GM18909 (cell line): ENCODE measurements around the gene ZDHHC8.

Experiments used
- ATAC-seq: cut with Tn5 transposase; IDR thresholded peaks from one replicate; pipeline ENCODE4 v1.9.1; 2021; ENCODE audit warnings: mild to moderate bottlenecking; ENCODE audit not compliant: unreplicated experiment, poor library complexity

ZDHHC8 gene

DNA sequence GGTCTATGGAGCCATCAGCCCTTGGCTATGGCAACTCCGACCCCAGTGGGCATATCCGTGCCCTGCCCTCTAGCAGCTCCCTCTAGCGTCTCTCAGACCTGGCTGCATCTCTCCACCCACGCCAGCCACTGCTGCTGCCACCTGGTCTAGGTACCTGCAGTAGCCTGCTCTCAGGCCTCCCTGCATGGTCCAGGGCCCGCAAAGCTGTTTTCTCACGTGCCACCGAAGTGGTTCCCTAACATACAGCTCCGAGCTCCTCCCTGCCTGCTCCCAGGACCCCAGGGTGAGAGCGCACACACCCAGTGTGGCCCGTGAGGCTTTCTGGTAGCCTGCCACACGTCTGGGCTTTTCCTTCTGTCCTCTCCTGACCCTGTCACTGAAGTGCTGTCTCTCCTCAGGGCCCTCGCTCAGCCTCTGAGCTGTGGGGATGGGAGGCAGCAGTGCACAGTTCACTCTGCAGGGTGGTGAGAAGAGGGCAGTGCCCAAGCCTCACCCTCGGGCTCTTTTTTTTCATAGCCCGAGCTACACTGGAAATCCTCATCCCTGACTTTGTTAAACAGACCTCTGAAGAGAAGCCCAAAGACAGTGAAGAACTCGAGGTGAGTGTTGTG, 37.3 kb upstream of the ZDHHC8 start:
- ATAC-seq: no peak

GRCh38 chr22:20095521-20095920, 36.1 kb upstream of the ZDHHC8 start:
- ATAC-seq: no peak

GRCh38 chr22:20096574-20097420, 34.8 kb upstream of the ZDHHC8 start:
- ATAC-seq: no peak

DNA sequence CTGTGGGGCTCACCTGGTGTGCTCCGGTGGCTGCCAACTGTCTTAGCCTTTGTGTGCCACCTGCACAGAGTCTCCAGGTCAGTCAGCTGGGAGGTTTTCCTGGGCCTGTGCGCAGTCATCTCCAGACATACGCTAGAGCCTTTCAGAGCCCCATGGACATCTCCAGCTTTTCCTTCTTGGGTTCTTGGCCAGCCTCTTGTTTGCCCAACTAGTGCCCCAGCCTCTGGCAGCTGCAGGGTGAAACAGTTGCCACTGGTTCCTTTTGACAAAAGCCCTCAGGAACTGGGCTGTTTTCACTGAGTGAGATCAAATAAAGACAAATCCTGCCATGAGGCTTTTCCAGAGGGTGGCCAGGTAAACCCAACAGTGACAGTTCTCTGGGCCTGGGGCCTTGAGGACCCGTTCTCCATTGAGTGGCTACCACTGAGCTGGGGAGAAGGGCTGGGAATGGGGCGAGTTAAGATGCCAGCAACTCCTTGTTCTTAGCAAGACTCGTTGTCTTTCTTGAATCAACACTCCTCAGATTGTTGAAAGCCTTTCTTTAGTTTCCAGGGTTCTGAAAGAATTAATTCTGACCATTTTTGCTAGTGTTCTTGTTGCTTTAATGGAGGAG, 32.4 kb upstream of the ZDHHC8 start:
- ATAC-seq: no peak

DNA sequence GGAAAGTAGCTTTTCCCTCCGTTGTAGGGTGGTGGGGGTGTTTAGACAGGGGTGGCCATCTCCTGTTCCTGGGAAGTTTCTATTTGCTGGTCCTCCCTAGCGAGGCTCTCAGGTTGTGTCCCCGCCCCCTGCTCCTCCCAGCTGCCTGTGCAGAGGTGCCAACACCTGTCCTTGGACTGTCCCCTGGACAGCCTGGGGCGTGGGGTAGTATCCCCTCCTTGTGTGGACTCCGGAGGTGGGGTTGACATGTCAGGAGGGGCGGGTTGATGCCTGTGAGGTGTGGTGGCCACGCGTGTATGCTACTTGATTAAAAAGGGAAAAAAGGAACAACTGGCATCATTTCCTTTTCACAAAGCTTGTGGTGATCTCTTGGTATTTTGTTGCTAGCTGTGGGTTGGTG, 30.0 kb upstream of the ZDHHC8 start:
- ATAC-seq: no peak

- ATAC-seq: no peak
Measured at GRCh38 chr22:20102203-20102780, 29.3 kb upstream of the ZDHHC8 start.

- ATAC-seq: no peak
Measured at GRCh38 chr22:20105456-20106204, 26.0 kb upstream of the ZDHHC8 start.

GRCh38 chr22:20106205-20106848, 25.3 kb upstream of the ZDHHC8 start:
- no peak for ATAC-seq

DNA sequence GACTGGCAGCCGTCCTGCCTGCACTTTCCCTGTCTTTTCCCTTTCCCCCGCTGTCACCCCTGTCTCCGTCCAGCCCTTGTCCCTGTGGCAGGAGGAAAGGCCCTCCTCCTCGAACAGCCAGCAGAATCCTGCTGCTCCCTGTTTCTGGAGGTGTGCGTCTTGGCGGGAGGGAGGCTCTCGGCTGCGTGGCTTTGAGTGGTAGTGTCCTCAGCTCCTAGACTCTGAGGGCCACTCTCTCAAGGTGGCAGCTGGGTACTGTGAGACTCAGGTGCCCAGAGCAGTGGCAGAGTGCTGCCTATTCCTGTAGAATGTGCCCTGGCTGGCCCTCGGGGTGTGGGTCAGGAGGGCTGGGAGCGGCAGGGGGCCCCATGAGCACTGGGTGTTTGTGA, 24.8 kb upstream of the ZDHHC8 start:
- no peak for ATAC-seq

DNA sequence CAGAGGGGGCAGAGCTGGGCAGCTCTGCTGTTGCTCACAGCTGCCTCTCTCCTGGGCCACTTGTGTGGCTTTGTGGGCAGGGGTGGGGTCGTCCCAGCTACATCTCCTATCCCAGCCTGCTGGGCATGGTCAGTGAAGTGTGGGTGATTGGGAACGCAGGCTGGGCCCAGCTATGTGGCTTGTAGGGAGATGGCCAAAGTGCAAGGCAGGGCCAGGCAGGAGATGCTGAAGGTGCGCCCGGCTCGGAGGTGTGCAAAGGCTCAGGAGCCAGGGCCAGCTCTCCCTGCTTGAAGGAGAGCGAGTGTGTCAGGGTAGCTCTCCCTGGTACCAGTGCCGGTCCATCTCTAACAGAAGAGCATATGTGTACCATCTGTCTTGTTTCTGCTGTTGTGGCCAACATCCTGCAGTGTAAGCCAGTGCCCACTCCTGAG, 24.1 kb upstream of the ZDHHC8 start:
- no peak for ATAC-seq

GRCh38 chr22:20107951-20108756, 23.4 kb upstream of the ZDHHC8 start:
- ATAC-seq: no peak

DNA sequence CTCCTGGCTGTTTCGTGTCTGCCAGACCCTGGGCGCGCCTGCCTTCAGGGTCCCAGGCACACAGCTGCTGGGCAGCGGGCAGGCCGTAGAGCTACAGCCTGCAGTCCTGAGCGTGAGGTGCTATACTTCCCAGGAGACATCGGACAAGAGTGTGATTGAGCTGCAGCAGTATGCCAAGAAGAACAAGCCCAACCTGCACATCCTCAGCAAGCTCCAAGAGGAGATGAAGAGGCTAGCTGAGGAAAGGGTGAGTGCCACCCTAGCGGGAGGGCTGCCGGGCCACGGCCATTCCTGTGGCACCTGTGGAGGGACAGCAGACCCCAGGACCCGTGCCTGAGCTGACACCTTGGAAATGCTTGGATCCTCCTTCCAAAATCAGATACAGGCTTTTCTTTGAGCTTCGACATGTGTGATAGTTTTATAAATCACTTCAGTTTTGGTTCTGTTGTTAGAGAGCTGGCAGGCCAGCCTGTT, 22.8 kb upstream of the ZDHHC8 start:
- ATAC-seq: no peak

GRCh38 chr22:20109411-20110358, 21.9 kb upstream of the ZDHHC8 start:
- no peak for ATAC-seq

DNA sequence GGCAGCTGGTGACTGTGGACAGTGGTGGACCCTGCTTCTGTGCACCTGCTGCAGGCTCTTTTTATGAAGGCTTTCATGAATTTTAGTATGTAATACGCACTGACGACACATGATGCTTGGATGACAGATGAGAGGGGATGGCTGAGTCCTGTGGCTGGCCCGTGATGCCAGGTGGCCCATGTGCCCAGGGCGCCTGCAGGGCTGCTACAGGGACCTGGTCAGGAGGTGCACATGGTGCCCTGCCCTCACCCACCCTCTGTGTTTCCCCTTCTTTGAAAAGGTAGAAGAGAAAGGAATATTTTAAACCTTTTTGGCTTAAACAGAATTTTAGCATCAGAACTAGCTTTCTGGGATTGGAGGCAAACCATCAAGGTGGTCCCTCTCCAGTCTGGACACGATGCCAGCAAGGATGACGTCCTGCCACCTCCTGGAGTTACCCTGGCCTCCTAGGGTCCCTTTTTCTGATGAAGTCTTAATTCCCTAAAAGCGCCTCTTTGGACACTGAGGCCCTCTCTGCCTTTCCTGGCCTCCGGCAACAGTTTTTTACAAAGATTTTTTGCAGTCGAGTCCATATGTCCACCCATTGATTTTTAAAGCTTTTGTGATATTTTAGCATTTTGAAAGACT, 21.1 kb upstream of the ZDHHC8 start:
- ATAC-seq: no peak

DNA sequence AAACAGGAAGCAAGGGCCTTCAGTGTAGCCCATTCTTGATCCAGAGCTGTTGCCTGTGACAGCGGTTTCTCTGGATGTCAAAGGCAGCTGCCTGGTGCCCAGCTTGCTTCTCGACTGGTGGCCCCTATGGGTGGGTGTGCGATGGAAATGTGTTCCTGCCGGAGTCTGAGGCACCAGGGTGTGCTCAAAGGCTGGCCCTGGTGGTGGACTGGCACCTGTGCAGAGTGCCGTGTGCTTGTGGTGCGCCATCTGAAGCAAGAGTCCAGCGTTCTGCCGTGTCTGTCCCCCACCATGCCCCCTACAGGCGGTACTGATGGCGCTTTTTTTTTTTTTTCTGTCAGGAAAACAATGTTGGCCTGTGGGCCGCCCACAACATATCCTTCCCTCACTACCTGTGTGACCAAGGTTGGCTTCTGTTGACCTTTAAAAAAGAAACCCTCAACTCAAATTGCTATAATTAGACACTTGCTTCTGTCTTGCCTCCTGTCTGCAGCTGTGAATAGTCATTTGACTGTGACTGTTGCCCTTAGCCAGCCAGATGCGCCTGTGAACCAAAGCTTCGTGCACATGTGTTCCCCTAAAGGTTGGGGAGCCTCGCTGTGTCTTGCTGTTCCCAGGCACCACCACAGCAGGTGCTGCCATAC, 20.4 kb upstream of the ZDHHC8 start:
- ATAC-seq: no peak

DNA sequence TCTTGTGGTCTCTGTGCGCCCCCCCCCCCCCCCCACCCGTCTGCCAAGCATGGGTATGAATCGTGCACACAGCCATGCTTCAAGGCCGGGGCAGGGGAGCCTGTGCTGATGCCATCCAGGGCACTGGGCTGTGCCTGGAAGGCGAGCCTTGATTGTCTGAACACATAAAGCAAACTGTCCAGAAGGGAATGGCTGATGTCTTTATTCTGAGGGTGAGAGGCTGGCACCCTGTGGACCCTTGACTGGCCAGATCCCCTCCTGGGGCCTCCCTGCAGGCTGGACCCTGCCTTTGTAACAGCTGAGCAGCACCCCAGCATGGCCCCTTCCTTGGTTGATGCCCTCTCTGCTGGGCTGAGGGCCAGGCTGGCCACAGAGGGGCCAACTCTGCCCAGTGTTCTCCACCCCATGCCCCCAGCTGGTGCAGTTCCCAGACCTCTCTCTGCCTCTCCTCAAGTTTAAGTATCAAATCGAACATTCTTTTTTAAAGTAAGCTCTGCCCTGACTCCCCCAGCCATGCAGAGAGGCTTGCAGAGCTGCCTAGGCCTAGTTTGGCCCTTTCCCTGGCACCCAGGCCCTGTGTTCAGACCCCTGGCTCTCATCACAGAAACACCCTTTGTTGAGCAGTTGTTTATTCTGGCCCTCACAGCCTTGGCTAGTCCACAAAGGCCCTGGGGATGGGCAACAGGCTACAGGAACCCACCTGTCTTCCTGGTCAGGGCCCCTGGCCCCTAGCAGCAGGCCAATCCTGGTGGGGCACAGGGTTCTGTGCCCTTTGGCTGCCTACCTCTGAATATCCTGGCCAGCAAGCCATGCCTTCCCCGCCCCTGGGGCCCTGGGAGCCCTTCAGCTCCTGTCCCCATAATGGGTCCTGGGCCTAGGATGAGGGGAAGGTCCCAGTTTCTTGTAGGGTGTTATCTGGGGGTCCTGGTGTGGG, 19.6 kb upstream of the ZDHHC8 start:
- ATAC-seq: no peak
